K562 (cell line): ENCODE results near the gene KTN1. TPM values are rescaled to one million over a fixed set of nuclear protein-coding genes. Genes with fewer than 3 reads are reported as not detected.

Experiments
- ATAC-seq: fragments of 200-7000 bp; cut with Tn5 transposase; 3 replicates; pipeline ENCODE4 v1.9.1; 2020; ENCODE audit warnings: moderate library complexity
- BruUV-seq: library from RNA; stranded (reverse); fragments of 400-500 nt; replicated peaks from 2 replicates; lab custom pipeline; 2021; lab: Mats Ljungman, UMichigan
- CTCF ChIA-PET: fragments of 300-600 bp; formaldehyde crosslinking; extraction: SDS; loops from one replicate; lab custom pipeline; 2021; ENCODE audit warnings: low intra/inter-chr PET ratio; lab: Yijun Ruan, JAX
- POLR2A ChIA-PET: fragments of 300-600, 350-650 bp; sonication (Branson Sonifier 250); formaldehyde crosslinking; extraction: SDS; loops from one replicate; lab custom pipeline; 2021; ENCODE audit warnings: antibody characterized with exemption, inconsistent platforms; lab: Yijun Ruan, JAX
- DNase-seq, 4 experiments: peaks; one replicate each; pipeline versions ENCODE4 v3.0.0 to v3.0.0-alpha.2; 2011 to 2018; ENCODE audit warnings: low spot score in 3 of 4, mixed read lengths in 3 of 4; ENCODE audit errors: extremely low read depth in 1 of 4
- FAIRE-seq: peaks from 2 replicates; lab custom pipeline; 2011; peaks lifted over from hg19 to GRCh38; lab: Jason Lieb, UNC
- H2AFZ ChIP-seq: 2 replicates; pipeline ENCODE4 v1.6.0; 2011; ENCODE audit warnings: low read depth, low read length, control low read depth, inconsistent platforms
- H3K27ac ChIP-seq: fragments of 200-600 bp; 3 replicates; pipeline ENCODE4 v1.8.0; 2011; ENCODE audit warnings: low read depth, mild to moderate bottlenecking, control low read depth, inconsistent platforms, low read length, moderate library complexity, mixed read lengths; ENCODE audit errors: extremely low read depth
- H3K27me3 ChIP-seq, 2 experiments: fragments of 300-600 bp in 1 of 2; 2 replicates in 1 of 2; 3 replicates in 1 of 2; pipeline versions ENCODE4 v1.6.0 to v1.8.0; 2011; ENCODE audit warnings: inconsistent platforms in 2 of 2, low read length in 2 of 2, mild to moderate bottlenecking in 1 of 2, mixed read lengths in 1 of 2, moderate library complexity in 1 of 2; ENCODE audit not compliant: control insufficient read depth in 2 of 2, insufficient read depth in 2 of 2
- H3K36me3 ChIP-seq: fragments of 300-600 bp; 3 replicates; pipeline ENCODE4 v1.8.0; 2011; ENCODE audit warnings: mild to moderate bottlenecking, low read length, inconsistent platforms; ENCODE audit not compliant: control insufficient read depth, insufficient read depth
- H3K4me1 ChIP-seq, 2 experiments: fragments of 200-600 bp in 1 of 2; replicated peaks in 1 of 2; 2 replicates in 1 of 2; 3 replicates in 1 of 2; pipeline versions ENCODE4 v1.5.1 to v1.8.0; 2011; ENCODE audit warnings: inconsistent platforms in 2 of 2, low read length in 2 of 2, mild to moderate bottlenecking in 1 of 2, mixed read lengths in 1 of 2, moderate library complexity in 1 of 2; ENCODE audit not compliant: control insufficient read depth in 2 of 2, insufficient read depth in 2 of 2
- H3K4me2 ChIP-seq: 2 replicates; pipeline ENCODE4 v1.6.1; 2011; ENCODE audit warnings: low read length, control low read depth, inconsistent platforms, mixed read lengths; ENCODE audit not compliant: insufficient read depth
- H3K4me3 ChIP-seq: fragments of 200-600 bp; sonication (generic), shearing (Covaris generic); 2 replicates; pipeline ENCODE4 v1.5.1; 2016; ENCODE audit warnings: control low read depth, inconsistent platforms
- H3K79me2 ChIP-seq: fragments of 200-600 bp; 3 replicates; pipeline ENCODE4 v1.8.0; 2011; ENCODE audit warnings: low read length, inconsistent platforms; ENCODE audit not compliant: control insufficient read depth, insufficient read depth
- H3K9ac ChIP-seq, 2 experiments: 2 replicates each; pipeline versions ENCODE4 v1.6.0 to v1.6.1; 2011; ENCODE audit warnings: low read depth in 2 of 2, low read length in 2 of 2, control low read depth in 1 of 2, inconsistent platforms in 1 of 2, mild to moderate bottlenecking in 1 of 2, mixed read lengths in 1 of 2; ENCODE audit not compliant: insufficient read depth in 1 of 2
- H3K9me1 ChIP-seq: one replicate; pipeline ENCODE4 v1.6.0; 2011; ENCODE audit warnings: inconsistent platforms, mild to moderate bottlenecking, low read length, moderate library complexity; ENCODE audit not compliant: control insufficient read depth, insufficient read depth
- H3K9me3 ChIP-seq: replicated peaks from 2 replicates; pipeline ENCODE4 v1.5.1; 2011; ENCODE audit warnings: low read depth, low read length, inconsistent platforms; ENCODE audit not compliant: control insufficient read depth, insufficient read depth
- H4K20me1 ChIP-seq: replicated peaks from 2 replicates; pipeline ENCODE4 v1.6.1; 2011; ENCODE audit warnings: low read length, inconsistent platforms, mixed read lengths; ENCODE audit not compliant: control insufficient read depth, insufficient read depth
- AFF4 ChIP-seq: sonication (generic); formaldehyde crosslinking; IDR thresholded peaks from 2 replicates; pipeline ENCODE4 v1.8.0; 2023; ENCODE audit warnings: mild to moderate bottlenecking, missing genetic modification reagents
- ARHGAP35 ChIP-seq: fragments of 450-650 bp; IDR thresholded peaks from 2 replicates; pipeline ENCODE4 v1.6.1; 2018; ENCODE audit not compliant: partially characterized antibody
- CBFA2T3 ChIP-seq: fragments of 450-650 bp; IDR thresholded peaks from 2 replicates; pipeline ENCODE4 v1.6.1; 2017
- CEBPB ChIP-seq: fragments of 450-650 bp; IDR thresholded peaks from 2 replicates; pipeline ENCODE4 v1.6.1; 2016; ENCODE audit warnings: missing genetic modification characterization, missing compliant biosample characterization
- CEBPG ChIP-seq, 3 experiments: fragments of 200-800 bp in 1 of 3; sonication (Bioruptor generic) in 1 of 3; sonication (generic) in 1 of 3; formaldehyde crosslinking in 1 of 3; IDR thresholded peaks in 2 of 3; conservative IDR thresholded peaks in 1 of 3; 2 replicates each; pipeline versions ENCODE4 v1.6.1 to v1.8.0; 2016 to 2022; ENCODE audit warnings: missing compliant biosample characterization in 2 of 3, missing genetic modification characterization in 2 of 3, mild to moderate bottlenecking in 1 of 3, missing genetic modification reagents in 1 of 3
- CXXC5 ChIP-seq: fragments of 250-450 bp; sonication (Bioruptor Pico); IDR thresholded peaks from 2 replicates; pipeline ENCODE4 v1.8.0; 2022; ENCODE audit warnings: inconsistent platforms, mild to moderate bottlenecking, moderate library complexity
- FOXJ3 ChIP-seq: sonication (generic); formaldehyde crosslinking; IDR thresholded peaks from 2 replicates; pipeline ENCODE4 v1.4.0; 2020; ENCODE audit warnings: mild to moderate bottlenecking, missing genetic modification reagents
- HDAC1 ChIP-seq, 2 experiments: fragments of 450-650 bp; IDR thresholded peaks; 2 replicates each; pipeline ENCODE4 v1.6.1; 2016 to 2017; ENCODE audit warnings: inconsistent platforms in 1 of 2, mild to moderate bottlenecking in 1 of 2, moderate library complexity in 1 of 2
- HDAC2 ChIP-seq: fragments of 450-650 bp; IDR thresholded peaks from 2 replicates; pipeline ENCODE4 v1.6.1; 2016; ENCODE audit warnings: mild to moderate bottlenecking
- KDM1A ChIP-seq, 2 experiments: fragments of 450-650 bp; IDR thresholded peaks; 2 replicates each; pipeline ENCODE4 v1.6.1; 2016; ENCODE audit warnings: mild to moderate bottlenecking in 2 of 2
- NFIC ChIP-seq: fragments of 450-650 bp; IDR thresholded peaks from 2 replicates; pipeline ENCODE4 v1.6.1; 2017; ENCODE audit warnings: mild to moderate bottlenecking, inconsistent platforms
- PURB ChIP-seq: sonication (generic); formaldehyde crosslinking; IDR thresholded peaks from 2 replicates; pipeline ENCODE4 v1.9.0; 2021; ENCODE audit warnings: low read depth, mild to moderate bottlenecking, missing genetic modification reagents
- RCOR1 ChIP-seq, 2 experiments: IDR thresholded peaks; 2 replicates each; pipeline ENCODE4 v1.6.1; 2012; ENCODE audit warnings: low read depth in 2 of 2, low read length in 2 of 2, borderline replicate concordance in 1 of 2, improper control_type of control experiment in 1 of 2
- RHOXF2B ChIP-seq: fragments of 250-450 bp; sonication (Bioruptor Pico); conservative IDR thresholded peaks from 2 replicates; pipeline ENCODE4 v1.5.1; 2021
- SETDB1 ChIP-seq: IDR thresholded peaks from one replicate; pipeline ENCODE4 v1.6.1; 2012; ENCODE audit warnings: low read length, control low read depth, inconsistent platforms
- SLC30A9 ChIP-seq: fragments of 250-450 bp; sonication (Bioruptor Pico); IDR thresholded peaks from 2 replicates; pipeline ENCODE4 v1.8.0; 2022; ENCODE audit warnings: mild to moderate bottlenecking, moderate library complexity
- SMAD1 ChIP-seq: fragments of 150-350 bp; IDR thresholded peaks from 2 replicates; pipeline ENCODE4 v1.6.1; 2014; ENCODE audit warnings: low read length, low read depth; ENCODE audit not compliant: partially characterized antibody
- ZFP1 ChIP-seq: fragments of 450-650 bp; formaldehyde crosslinking; IDR thresholded peaks from 2 replicates; pipeline ENCODE4 v1.4.0; 2020; ENCODE audit warnings: mild to moderate bottlenecking, mixed read lengths
- ZNF408 ChIP-seq: fragments of 250-450 bp; sonication (Bioruptor Pico); IDR thresholded peaks from 2 replicates; pipeline ENCODE4 v1.4.0; 2020; ENCODE audit warnings: low read depth, mild to moderate bottlenecking, moderate library complexity
- ZSCAN32 ChIP-seq: fragments of 450-650 bp; formaldehyde crosslinking; IDR thresholded peaks from 2 replicates; pipeline ENCODE4 v1.4.0; 2020; ENCODE audit warnings: mild to moderate bottlenecking, moderate library complexity
- WGBS: fragments of 100-300 bp; shearing (Covaris generic); methylation state at CpG from one replicate; pipeline ENCODE4 v1.1.6; 2016; ENCODE audit warnings: low coverage, mixed read lengths; ENCODE audit not compliant: insufficient coverage; ENCODE audit errors: missing lambda C conversion rate; 5-methylcytosine and 5-hydroxymethylcytosine counted together
- in situ Hi-C: fragments of 300-500 bp; cut with MboI; formaldehyde crosslinking; loops from 4 replicates; pipeline ENCODE4 v1.15.0; 2018; ENCODE audit warnings: inconsistent platforms, mixed read lengths
- intact Hi-C: fragments of 100-400 bp; cut with micrococcal nuclease; formaldehyde crosslinking; loops from 2 replicates; pipeline ENCODE4 v1.14.2; 2022
- polyA plus RNA-seq, 8 experiments: library from polyadenylated mRNA; depleted of rRNA in 4 of 8; stranded (reverse) in 5 of 8; unstranded in 3 of 8; fragments of >200 nt; fragmentation: Nextera tagmentation in 2 of 8; fragmentation: Illumina TruSeq in 1 of 8; extraction: Ambion mirVana in 2 of 8; extraction: Trizol in 1 of 8; gene quantifications; 2 replicates each; pipeline versions ENCODE4 v1.2.1 to v1.2.3, GENCODE V29; 2011 to 2014; ENCODE audit warnings: inconsistent platforms in 1 of 8, missing spikeins in 1 of 8
- total RNA-seq, 7 experiments: library from RNA; depleted of rRNA in 6 of 7; stranded (reverse); fragments of >200 nt in 6 of 7; fragmentation: Illumina TruSeq in 2 of 7; extraction: Trizol in 2 of 7; gene quantifications; 2 replicates each; pipeline versions ENCODE4 v1.2.1 to v1.2.3, GENCODE V29; 2011 to 2021; ENCODE audit warnings: low replicate concordance in 1 of 7

Gene KTN1
- total and polyA plus RNA-seq, 9 of the 15 experiments (the other 6 are each of a cell fraction or from before 2014, with no cell fraction given), result 34.8 to 120 (median 63.6) TPM

GRCh38 chr14:55599250-55599879, 19.4 kb downstream of the KTN1 start:
- peak overlapping the region in 1 of 2 experiments; percentile 42; a peak in 1 of 4 replicates for H3K9ac ChIP-seq
- no peak overlapping the region for H3K4me3 ChIP-seq
- peak; percentile 61 for FAIRE-seq
- TF ChIP-seq HDAC2, result 0 out of 2 replicates have a peak, but pooled peaks have one; percentile 21
- no peak for TF ChIP-seq SLC30A9 (CRISPR knock-in tag)
- TF ChIP-seq ZFP1 (CRISPR knock-in tag), result no peak
- TF ChIP-seq FOXJ3 (CRISPR knock-in tag), result no peak
- TF ChIP-seq KDM1A (IDR thresholded peaks at IDR 0.05), result peak; percentile 78 to 88
- peak; percentile 88 for TF ChIP-seq CEBPB (tag)
- no peak for TF ChIP-seq SETDB1
- TF ChIP-seq ZNF408, result no peak
- 0 out of 2 replicates have a peak, but pooled peaks have one; percentile 9 for TF ChIP-seq CBFA2T3
- TF ChIP-seq HDAC1 (IDR thresholded peaks at IDR 0.05), result 0 out of 4 replicates have a peak, but pooled peaks of 1 of the 2 experiments have one; percentile 39
- peak; percentile 29; the same call in 1 of the 2 replicates for TF ChIP-seq CXXC5
- TF ChIP-seq AFF4 (CRISPR knock-in tag), result no peak
- TF ChIP-seq ZSCAN32 (CRISPR knock-in tag), result no peak
- TF ChIP-seq RCOR1 (IDR thresholded peaks at IDR 0.05; ENCODE audit: borderline replicate concordance in 1 of 2, low read depth in 2 of 2, low read length in 2 of 2), result peak in 1 of 2 experiments; percentile 84; a peak in 2 of 4 replicates
- TF ChIP-seq NFIC, result peak; percentile 99
- TF ChIP-seq RHOXF2B (CRISPR knock-in tag), result no peak
- no peak for TF ChIP-seq ARHGAP35
- no peak for TF ChIP-seq CEBPG (CRISPR knock-in tag; IDR thresholded peaks at IDR 0.05)
- TF ChIP-seq CEBPG (tag; conservative IDR thresholded peaks at IDR 0.05 in 1 of 2, IDR thresholded peaks at IDR 0.05 in 1 of 2), result peak; percentile 35 to 69; a peak in 2 of 4 replicates
- TF ChIP-seq PURB (CRISPR knock-in tag), result no peak
- TF ChIP-seq SMAD1, result peak; percentile 87

More at GRCh38 chr14:55599250-55599879, 19.4 kb downstream of the KTN1 start:
- H3K4me2 ChIP-seq, result peak overlapping the region; percentile 25
- peaks cover 80% of the 10 kb centered on the region for H3K79me2 ChIP-seq
- no TSS peak for BruUV-seq
- in situ Hi-C loops, result no loop called here
- intact Hi-C loops, result no loop called here
- H3K9me3 ChIP-seq, result no peaks in the 10 kb centered on the region
- peak in 1 of 4 experiments; percentile 56 for DNase-seq
- H4K20me1 ChIP-seq, result peaks cover 12% of the 10 kb centered on the region; the same call in 1 of the 2 replicates
- ChIA-PET POLR2A (interaction anchor here (0.6 kb wide), 1 partner anchor 22 kb away, joined by 3 read pairs; no protein-coding TSS in a partner anchor), CTCF (no interaction called here)
- H3K4me1 ChIP-seq, result no peaks in the 10 kb centered on the region; a peak in 1 of 5 replicates
- H2AFZ ChIP-seq, result no peak overlapping the region
- no peaks in the 10 kb centered on the region for H3K27me3 ChIP-seq
- WGBS, result 5% methylated on average over 14 of the region's 14 CpGs
- no peaks in the 10 kb centered on the region for H3K9me1 ChIP-seq
- no peak overlapping the region for H3K27ac ChIP-seq
- peak; percentile 85 for ATAC-seq
- H3K36me3 ChIP-seq, result no peaks in the 10 kb centered on the region
